Fibroblast of skin of left biceps (primary cell): ENCODE measurements around the gene NAB2.
A peak's percentile ranks its signal among the peaks of the same experiment; 100 is the strongest.
"Not testable (repeated sequence)": the region's sequence is repeated elsewhere in the genome, so short reads cannot be mapped to it uniquely, and the experiment has no call there.

Source experiments
- DNase-seq, 2 experiments: peaks; one replicate each; pipeline ENCODE4 v3.0.0-alpha.2; 2013; ENCODE audit warnings: low read depth in 2 of 2

Gene NAB2

DNA sequence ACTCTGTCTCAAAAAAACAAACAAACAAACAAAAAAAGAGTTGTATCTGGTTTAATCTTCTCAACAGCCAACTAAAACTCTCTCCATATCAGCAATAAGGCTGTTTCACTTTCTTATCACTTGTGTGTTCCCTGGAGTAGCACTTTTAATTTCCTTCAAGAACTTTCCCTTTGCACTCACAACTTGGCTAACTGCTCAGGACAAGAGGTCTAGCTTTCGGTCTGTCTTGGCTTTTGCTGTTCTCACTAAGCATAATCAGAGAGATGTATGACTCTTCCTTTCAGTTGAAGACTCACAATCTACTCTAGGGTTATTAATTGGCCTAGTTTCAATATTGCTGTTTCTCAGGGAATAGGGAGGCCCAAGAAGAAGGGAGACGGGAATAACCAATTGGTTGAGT lies 22.7 kb upstream of the NAB2 start:
- DNase-seq: no peak

DNA sequence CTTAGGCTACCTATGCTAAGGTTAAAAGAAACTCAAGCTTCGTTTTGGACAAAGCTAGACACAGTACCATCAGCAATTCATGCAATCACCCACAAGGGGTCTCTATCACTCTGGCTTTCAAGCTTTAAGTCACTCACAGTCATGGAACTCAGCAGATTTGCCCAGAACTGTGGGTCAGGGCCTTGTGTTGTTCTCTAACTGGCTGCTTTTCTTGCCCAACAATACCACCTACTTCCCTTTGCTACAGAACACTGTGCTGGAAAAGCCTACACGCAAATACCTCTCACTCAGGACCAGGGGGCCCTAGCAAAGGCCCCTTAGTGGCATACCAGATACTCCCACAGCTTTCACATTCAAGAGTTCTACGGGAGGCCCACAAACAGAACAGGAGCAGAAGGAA lies 19.4 kb upstream of the NAB2 start:
- DNase-seq: peak in 1 of 2 experiments; percentile 64

DNA sequence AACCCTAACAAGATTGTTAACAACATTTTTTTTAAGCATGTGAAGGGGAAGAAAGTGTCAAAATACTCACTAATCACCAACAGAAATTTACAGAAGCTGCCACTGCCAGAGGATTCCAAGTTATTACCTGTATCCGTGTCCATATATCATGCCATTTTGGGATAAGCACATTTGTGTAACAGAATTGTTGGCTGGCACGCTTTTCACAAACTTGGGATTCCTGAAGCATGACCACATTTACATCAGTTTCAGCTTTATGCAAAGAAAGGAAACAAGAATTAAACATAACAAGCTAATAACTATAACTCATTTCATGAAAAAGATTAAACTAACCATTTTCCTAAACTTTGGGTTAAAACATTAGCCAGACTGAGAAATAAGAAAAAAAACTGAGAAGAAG lies 16.3 kb upstream of the NAB2 start:
- peak in 1 of 2 experiments; percentile 26 for DNase-seq

DNA sequence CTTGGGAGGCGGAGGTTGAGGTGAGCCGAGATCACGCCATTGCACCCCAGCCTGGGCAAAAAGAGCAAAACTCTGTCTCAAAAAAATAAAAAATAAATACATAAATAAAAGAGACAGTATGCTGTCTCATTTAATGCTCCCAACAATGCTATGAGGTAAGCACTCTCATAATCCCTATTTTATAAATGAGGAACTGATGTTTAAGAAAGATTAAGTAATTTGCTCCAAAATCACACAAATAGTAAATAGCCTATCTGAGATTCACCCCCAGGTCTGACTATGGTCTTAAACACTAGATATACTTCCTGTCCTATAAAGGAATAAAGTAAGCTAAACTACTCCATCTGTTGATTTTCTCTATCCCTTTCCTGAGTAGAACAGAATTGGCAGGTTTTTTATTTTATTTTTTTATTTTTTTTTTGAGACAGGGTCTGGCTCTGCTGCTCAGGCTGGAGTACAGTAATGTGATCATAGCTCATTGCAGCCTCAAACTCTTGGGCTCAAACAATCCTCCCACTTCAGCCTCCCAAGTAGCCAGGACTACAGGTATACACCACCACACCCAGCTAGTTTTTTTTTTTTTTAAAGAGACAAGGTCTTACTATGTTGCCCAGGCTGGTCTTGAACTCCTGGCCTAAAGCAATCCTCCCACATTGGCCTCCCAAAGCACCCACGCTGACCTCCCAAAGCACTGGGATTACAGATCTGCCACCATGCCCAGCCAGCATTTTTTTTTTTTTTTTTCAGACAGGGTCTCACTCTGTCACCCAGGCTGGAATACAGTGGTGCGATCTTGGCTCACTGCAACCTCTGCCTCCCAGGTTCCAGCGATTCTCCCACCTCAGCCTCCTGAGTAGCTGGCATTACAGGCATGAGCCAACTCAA lies 15.1 kb upstream of the NAB2 start:
- DNase-seq: not testable (repeated sequence)

DNA sequence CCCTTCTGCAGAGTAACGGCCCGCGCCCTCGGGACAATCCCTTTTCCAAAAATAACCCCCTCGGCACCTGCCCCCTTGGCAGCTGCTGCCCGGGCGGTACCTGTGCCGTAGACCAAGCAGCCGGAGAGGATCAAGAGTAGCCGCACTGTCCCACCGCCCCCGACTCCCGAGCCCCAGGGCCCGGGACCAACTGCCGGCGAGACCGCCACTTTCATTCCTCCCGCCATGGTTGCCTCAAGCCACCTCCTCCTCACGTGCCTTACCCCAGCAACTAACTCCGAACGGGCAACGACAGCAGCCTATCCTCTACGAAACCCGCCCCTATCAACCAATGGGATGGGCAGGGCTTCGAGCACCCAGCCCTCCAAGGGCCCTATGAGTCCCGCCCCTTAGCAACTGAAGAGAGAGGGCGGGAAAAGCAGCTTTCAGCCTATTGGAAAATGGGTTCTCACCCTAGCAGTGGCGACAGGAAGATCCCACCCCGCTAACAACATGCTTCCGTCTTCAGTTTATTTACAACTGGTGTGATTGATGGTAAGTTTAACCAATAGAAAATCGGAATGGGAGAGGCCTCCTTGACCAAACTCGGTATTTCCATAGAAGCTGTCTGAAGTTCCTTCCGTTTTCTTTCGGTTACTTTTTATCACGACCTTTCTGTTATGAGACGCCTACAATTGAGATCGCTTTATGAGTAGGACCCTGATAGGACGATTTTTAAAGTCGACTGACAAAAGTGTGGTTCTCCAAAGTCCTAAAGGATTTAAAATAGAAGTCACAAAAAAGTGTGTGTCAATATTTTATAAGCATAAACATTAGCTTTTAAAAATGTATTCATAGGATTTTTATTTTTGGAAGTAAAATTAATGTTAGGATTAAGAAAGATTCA lies 10.2 kb upstream of the NAB2 start, which contains the start of gene NEMP1:
Gene NEMP1 (minus strand): TSS at position 273 of the 886 bp plus-strand sequence. CDS start 46 bp downstream, at position 227.
- peak; percentile 100 for DNase-seq

DNA sequence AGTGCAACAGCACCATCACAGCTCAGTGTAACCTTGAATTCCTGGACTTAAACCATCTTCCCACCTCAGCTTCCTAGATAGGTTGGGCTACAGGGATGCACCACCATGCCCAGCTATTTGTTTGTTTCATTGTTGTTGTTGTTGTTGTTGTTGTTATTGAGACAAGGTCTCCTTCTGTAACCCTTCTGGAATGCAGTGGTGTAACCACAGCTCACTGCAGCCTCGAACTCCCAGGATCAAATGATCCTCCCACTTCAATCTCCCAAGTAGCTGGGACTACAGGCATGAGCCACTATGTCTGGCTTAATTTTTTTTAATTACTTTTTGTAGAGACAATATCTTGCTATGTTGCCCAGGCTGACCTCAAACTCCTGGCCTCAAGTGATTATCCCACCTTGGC lies 9.1 kb upstream of the NAB2 start:
- DNase-seq: no peak

DNA sequence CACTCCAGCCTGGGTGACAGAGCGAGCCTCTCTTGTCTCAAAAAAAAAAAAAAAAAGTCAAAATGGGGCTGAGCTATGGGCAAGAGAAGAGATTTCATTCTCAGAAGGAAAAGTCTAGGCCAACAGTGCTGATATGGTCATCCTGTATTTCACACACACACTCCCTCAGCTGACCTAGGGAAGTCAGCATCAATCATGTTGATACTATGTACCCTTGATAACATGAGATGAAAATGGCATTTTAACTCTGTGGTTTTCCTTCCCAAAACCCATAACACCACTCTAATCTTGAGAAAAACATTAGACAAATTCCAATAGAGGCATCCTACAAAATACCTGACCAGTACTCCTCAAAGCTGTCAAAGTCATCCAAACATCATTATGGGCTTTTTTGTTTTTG lies 8.1 kb upstream of the NAB2 start:
- no peak for DNase-seq

DNA sequence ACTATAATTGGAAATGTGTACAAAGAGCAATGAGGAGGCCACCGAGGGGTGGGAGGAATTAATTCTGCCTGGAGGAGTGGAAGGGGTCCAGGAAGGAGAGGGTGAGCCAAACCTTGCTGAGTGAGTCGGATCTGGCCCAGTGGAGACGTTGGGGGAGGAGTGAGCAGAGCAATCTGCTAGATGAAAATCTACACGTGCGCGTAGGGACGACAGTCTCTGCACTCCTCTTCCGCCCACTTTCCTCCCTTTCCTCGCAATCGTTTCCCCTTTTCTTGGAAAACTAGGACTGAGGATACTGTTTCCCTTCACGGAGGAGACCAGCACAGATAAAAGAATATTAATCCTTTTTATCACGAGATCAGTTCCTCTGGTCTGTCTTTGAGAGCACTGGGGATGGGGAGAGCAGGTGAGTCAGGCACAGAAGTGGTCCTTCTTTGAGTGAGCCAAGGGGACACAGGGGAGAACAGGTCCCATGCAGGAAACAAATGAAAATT lies 2.9 kb upstream of the NAB2 start:
- peak in 1 of 2 experiments; percentile 44 for DNase-seq

DNA sequence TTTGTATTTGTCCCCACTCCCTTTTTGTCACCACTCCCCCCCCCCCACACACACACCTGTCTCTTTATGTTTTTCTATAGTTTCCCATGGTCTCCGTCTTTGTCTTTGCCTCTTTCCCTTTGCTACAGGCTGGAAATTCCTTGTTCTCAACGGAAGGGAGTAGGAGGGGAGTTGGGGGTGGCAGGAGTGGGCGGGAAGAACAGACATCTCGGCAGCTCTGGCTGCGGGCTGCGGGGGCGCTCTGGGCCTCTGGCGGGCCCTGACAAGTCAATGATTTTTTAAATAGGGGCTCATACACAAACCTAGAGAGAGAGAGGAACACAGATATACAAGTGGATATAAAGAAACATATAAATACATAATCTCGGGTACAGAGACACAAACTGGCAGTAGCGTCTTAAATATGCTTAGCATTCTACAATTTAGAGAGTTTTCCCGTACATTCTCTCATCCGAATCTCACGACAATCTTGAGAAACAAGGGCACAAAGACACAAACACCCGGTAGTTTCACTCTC lies 2.4 kb upstream of the NAB2 start:
- DNase-seq: peak in 1 of 2 experiments; percentile 51

DNA sequence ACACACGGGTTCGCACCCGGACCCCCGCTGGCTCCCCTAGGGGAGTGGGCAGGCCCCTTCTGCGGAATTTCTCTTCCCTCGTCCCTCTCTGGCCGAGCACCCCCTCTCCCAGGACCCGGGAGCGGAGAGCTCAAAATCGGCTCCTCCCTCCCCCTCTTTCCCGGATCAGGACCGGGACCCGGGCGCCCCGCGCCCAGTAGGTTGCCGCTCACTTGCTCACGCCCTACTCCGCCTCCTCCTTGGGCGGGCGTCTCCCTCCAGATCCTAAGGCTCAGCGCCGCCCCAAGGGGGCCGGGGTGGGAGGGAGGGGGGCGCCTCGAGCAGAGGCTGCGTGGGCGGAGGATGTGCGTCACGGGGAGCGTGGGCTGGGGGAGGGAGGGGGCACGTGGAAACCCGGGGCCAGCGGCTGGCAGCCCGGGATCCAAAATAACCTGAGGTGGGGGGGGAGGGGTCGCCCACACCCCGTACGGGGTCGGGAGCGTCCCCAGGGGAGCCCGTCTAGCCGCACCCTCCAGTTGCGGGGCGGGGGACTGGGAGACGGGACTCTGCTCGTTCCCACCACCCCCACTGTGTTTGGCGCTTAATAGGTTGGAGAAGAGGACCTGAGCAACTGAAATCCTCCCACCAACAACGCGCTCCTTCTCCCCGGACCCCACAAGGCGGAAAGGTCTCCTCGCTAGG lies 1.8 kb upstream of the NAB2 start:
- peak; percentile 80 to 83 for DNase-seq

DNA sequence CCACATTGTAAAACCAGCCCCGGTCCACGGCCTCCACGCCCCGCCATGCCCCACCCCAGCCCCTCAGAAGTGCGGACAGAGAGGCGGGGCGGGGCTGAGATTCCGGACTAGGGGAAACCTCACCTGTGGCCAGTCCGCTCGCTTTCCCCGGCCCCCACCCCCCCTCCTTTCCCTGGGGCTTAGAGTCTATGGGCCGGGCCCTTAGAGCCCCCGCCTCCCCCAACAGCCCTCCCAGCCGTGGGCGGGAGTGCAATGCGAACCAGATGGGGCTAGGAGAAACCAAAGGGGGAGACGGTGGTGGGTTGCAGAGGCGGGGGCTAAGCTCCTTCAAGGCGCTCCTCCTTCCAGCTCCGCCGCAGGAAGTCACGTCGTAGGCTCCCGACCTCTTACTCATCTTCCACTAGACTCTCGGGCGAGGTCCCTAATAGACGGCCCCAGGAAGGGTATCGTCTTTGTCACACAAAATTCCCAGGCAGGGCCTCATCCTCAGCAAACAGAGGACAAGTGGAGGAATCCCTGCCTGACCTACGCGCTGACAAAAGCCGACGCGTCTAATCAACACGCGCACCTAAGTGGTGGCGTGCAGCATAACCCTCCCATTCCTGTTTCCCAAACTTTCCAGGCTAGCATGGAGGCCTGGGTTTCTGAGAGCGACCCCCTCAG lies 1.1 kb upstream of the NAB2 start:
- DNase-seq: peak; percentile 96

DNA sequence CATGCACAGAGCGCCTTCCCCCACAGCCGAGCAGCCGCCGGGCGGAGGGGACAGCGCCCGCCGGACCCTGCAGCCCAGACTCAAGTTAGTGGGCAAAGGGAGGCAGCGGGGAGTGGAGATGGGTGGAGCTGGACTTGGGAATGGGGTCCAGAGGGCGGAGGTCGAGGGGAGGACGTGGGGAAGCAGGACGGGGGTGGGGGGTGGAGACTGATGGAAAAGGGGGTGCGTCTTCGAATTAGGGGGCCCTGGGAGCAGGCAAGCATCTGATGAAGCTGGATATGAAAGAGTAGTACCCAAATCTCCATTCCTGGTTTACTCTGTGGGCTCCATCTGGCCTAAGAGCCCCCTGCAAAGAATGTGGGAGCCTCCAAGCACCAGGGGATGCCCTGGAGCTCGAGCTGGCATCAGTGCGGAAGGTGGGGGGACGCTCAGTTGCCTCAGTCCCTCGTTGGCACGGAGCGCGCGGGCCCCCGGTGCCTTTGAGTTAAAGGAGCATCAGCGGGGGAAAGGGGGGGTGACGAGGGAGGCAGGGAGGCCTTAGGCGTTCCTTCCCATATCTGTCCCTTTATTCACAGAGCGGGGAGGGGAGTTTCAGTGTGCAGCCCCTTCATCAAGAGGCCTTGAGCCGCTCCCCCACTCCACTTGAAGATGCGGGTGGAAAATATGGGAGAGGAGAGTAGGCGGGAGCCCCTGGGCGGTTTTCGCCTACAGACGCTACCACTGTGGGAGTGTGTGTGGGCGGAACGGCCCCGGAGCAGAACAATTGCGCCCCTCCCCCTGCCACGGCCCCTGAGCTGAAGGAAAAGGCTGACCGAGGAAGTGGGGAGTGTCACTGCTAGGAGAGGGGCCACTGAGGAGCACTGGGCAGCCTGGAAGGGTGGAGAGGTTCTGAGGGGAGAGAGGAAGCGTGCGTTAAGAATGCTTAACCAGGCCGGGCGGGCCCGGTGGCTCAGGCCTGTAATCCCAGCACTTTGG lies 644 bp downstream of the NAB2 start:
- peak in 1 of 2 experiments; percentile 19 for DNase-seq

DNA sequence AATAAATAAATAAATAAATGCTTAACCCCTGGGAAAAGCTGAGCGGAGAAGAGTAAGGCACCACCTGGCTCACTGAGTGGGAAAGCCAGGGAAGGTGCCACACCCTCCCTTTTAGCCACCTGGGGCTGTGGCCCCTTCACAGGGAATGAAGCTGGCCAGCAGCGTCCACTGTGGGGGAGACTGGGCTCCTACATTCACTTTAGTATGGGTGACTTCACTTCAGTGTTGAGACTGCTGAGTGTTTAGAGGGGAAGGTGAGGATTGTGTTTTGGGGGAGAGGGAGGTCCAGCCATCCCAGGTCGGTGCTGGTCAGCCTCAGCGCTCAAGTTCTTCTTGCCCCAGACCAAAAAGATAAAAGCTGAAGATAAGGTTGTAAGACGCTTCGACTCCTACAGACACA lies 1.6 kb downstream of the NAB2 start:
- no peak for DNase-seq

DNA sequence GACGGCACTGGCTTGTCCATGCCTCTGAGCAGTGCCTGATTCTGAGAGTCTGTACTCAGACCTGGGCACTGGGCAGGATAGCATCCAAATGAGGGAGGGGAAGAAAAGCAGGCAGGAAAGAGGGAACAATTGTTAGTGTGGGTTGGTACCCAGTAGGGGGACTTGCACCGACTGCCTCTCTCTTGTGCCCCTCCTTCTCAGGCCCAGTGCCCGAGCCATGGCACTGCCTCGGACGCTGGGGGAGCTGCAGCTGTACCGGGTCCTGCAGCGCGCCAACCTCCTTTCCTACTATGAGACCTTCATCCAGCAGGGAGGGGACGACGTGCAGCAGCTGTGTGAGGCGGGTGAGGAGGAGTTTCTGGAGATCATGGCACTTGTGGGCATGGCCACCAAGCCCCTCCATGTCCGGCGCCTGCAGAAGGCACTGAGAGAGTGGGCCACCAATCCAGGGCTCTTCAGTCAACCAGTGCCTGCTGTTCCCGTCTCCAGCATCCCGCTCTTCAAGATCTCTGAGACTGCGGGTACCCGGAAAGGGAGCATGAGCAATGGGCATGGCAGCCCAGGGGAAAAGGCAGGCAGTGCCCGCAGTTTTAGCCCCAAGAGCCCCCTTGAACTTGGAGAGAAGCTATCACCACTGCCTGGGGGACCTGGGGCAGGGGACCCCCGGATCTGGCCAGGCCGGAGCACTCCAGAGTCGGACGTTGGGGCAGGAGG lies 2.2 kb downstream of the NAB2 start:
- DNase-seq: no peak

DNA sequence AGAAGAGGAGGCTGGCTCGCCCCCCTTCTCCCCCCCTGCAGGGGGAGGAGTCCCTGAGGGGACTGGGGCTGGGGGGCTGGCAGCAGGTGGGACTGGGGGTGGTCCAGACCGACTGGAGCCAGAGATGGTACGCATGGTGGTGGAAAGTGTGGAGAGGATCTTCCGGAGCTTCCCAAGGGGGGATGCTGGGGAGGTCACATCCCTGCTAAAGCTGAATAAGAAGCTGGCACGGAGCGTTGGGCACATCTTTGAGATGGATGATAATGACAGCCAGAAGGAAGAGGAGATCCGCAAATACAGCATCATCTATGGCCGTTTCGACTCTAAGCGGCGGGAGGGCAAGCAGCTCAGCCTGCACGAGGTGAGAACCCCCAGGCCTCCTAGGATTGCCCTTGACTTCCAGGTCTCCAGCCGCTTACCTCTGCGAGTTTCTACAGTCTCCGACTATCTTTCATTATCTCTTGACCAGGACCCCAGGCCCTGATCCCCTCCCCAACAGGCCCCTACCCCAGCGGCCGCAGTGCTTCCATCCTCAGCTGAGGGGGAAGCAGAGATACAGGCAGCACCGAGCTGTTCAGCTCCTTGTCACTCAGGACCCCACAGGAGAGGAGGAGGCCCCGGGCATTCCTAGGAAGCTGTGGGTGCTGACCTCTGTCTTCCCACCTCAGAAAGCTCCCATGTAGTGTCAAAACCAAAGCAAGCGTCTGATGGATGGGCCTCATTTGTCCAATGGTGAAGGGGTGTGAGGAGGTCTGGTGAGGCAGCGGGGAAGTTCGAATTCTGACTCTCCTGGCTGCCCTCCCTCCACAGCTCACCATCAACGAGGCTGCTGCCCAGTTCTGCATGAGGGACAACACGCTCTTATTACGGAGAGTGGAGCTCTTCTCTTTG lies 3.0 kb downstream of the NAB2 start:
- no peak for DNase-seq

DNA sequence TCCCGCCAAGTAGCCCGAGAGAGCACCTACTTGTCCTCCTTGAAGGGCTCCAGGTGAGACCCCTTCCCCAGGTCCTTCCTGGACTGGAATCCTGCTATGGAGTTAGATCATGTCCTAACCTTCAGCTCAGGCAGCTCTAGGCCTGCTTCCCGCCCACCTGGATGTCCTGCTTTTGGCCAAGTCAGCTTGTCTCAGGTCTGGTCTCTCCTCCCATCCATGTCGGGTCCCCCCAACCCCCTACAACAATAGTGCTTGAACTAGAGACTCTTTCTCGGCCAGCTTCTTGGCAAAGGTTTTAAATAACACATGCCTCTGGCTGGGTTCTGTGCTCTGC lies 3.6 kb downstream of the NAB2 start:
- DNase-seq: no peak

DNA sequence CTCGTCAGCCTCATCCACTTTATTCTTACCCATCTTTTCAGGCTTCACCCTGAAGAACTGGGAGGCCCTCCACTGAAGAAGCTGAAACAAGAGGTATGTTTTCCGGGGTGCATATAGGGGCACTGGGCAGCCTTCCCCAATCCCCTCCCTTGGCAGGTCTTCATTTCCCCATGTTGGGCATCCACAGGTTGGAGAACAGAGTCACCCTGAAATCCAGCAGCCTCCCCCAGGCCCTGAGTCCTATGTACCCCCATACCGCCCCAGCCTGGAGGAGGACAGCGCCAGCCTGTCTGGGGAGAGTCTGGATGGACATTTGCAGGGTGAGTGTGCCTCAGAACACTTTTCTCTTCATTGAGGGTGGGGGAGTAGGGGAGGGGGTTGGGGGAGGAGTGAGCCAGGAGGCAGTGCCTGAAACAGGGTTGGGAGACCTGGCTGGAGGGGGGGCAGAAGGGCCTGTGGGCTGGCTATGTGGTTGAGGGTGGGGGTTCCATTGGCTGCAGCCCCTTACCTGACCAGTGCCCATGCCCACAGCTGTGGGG lies 4.0 kb downstream of the NAB2 start:
- DNase-seq: no peak
